SU-DHL-6 (cell line): ENCODE data around the gene HRK.

Experiments
- EZH2phosphoT487 ChIP-seq: fragments of 200-600 bp; sonication (generic), shearing (Covaris generic); conservative IDR thresholded peaks from 2 replicates; pipeline ENCODE4 v1.6.1; 2018; ENCODE audit warnings: mild to moderate bottlenecking, antibody characterized with exemption, low read length, moderate library complexity, mixed read lengths
- TF ChIP-seq, protein P1 (sequence below): fragments of 200-600 bp; sonication (generic); IDR thresholded peaks from one replicate; pipeline ENCODE4 v1.5.1; 2017; ENCODE audit warnings: antibody characterized with exemption, mild to moderate bottlenecking, low read length, moderate library complexity; ENCODE audit not compliant: insufficient read depth, poor library complexity, severe bottlenecking

GRCh38 chr12:116924558-116925453 is 43.6 kb upstream of the HRK start:
- TF ChIP-seq, protein P1, sequence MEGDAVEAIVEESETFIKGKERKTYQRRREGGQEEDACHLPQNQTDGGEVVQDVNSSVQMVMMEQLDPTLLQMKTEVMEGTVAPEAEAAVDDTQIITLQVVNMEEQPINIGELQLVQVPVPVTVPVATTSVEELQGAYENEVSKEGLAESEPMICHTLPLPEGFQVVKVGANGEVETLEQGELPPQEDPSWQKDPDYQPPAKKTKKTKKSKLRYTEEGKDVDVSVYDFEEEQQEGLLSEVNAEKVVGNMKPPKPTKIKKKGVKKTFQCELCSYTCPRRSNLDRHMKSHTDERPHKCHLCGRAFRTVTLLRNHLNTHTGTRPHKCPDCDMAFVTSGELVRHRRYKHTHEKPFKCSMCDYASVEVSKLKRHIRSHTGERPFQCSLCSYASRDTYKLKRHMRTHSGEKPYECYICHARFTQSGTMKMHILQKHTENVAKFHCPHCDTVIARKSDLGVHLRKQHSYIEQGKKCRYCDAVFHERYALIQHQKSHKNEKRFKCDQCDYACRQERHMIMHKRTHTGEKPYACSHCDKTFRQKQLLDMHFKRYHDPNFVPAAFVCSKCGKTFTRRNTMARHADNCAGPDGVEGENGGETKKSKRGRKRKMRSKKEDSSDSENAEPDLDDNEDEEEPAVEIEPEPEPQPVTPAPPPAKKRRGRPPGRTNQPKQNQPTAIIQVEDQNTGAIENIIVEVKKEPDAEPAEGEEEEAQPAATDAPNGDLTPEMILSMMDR: no peak
- no peak for TF ChIP-seq EZH2phosphoT487
